ENCODE data around the gene NSUN5. TPM values are rescaled to one million over a fixed set of nuclear protein-coding genes. Genes with fewer than 3 reads are reported as not detected.

Gene NSUN5
- 10 to 100 TPM; 53.5 to 60.5 TPM for total RNA-seq

DNA sequence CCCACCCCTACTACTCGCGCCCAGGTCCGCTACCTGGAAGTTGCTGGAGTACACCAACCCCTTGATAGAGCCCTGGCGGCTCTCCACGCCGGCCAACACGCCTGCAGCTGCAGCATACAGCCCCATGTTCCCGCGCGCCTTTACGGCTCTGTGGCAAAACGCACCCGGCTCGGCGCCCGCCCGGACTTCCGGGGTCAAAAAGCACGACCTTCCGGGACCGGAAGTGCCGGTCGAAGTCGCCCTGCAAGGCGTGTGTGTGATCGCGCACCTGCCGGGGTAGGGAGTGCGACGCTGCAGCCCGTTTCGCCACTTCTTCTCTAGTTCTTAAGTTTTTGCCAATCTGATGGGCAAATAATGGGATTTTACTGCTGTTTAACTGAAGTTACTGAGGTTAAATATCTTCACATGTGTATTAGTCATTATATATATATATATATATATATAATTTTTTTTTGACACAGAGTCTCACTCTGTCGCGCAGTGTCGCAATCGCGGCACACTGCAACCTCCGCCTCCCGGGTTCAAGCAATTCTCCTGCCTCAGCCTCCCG is at the start of gene NSUN5:
TSS of gene NSUN5 (minus strand) at position 162 of the 550 bp plus-strand sequence. CDS start at position 126, 36 bp downstream.
- DNase-seq (peak; percentile 94 to 95), ATAC-seq (replicated peaks in 1 of 2) (peak; percentile 98 to 99)
- H3K36me3 Mint-ChIP-seq (ENCODE audit: insufficient read depth in 2 of 2), result peaks cover 4 to 19% of the 10 kb centered on the region in 2 donors
- no peaks in the 10 kb centered on the region for H3K27me3 Mint-ChIP-seq (ENCODE audit: low read depth)
- peaks cover 0 to 1% of the 10 kb centered on the region in 2 donors for H3K9me3 Mint-ChIP-seq
- peak within 1 kb of the TSS; percentile 94 for H3K27ac Mint-ChIP-seq
- H3K4me3 Mint-ChIP-seq, result peak within 1 kb of the TSS; percentile 96 to 100
- peaks cover 33% of the 10 kb centered on the region for H3K4me1 Mint-ChIP-seq (ENCODE audit: low read depth)

DNA sequence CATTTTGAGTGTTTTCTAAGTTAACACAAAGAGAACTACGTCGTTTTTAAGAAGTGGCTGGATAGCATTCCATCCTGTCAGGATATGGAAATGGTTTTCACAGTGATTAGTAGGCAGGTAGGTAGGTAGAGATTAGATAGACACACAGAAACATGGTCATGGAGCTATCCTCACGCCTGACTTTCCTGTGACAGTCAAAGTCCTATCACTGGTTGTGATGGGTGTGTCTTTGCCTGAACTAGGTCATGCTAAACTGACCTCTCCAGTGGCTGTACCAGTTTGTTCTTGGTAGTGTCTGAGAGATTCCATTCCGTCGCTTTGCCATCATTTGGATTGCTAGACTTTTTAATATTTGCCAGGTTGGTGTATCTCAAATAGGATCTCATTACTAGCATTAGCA is 47.5 kb upstream of the NSUN5 start:
- H3K27ac Mint-ChIP-seq, result no peak overlapping the region
- no peak for ATAC-seq (replicated peaks in 1 of 2)

DNA sequence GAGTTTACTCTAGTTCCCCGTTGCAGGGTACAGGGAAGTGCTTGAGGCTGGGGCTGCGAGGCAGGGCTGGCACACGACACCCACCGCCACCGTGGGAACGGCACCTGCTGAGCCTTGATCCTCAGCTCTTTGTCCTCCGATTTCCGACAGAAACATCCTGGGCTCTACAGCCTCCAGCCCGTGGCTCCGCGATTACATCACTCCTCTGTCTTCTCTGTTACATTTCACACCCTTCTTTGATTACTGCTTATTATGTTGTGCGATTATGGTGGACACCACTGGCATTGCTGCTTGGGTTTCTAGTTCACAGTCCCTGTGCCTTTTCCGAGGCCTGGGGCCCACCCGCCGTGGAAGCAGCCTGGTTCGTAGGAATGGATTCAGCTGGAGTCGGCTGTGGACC is 46.2 kb upstream of the NSUN5 start:
- no peak for DNase-seq
- H3K9me3 Mint-ChIP-seq, result peaks cover 2 to 5% of the 10 kb centered on the region in 2 donors
- peaks cover 7% of the 10 kb centered on the region for H3K27me3 Mint-ChIP-seq (ENCODE audit: low read depth)
- peaks cover 0 to 2% of the 10 kb centered on the region in 2 donors for H3K36me3 Mint-ChIP-seq (ENCODE audit: insufficient read depth in 2 of 2)
- H3K4me3 Mint-ChIP-seq, result no peak overlapping the region
- ATAC-seq (replicated peaks in 1 of 2), result no peak
- H3K27ac Mint-ChIP-seq, result no peak overlapping the region
- no peaks in the 10 kb centered on the region for H3K4me1 Mint-ChIP-seq (ENCODE audit: low read depth)

More for the DNA sequence above, 47.5 kb upstream of the NSUN5 start:
- no peak for DNase-seq
- Mint-ChIP-seq H3K4me1 (ENCODE audit: low read depth) (no peaks in the 10 kb centered on the region), H3K36me3 (ENCODE audit: insufficient read depth in 2 of 2) (peaks cover 0 to 2% of the 10 kb centered on the region in 2 donors), H3K4me3 (no peak overlapping the region), H3K27me3 (ENCODE audit: low read depth) (peaks cover 8% of the 10 kb centered on the region), H3K9me3 (peaks cover 2 to 5% of the 10 kb centered on the region in 2 donors)

DNA sequence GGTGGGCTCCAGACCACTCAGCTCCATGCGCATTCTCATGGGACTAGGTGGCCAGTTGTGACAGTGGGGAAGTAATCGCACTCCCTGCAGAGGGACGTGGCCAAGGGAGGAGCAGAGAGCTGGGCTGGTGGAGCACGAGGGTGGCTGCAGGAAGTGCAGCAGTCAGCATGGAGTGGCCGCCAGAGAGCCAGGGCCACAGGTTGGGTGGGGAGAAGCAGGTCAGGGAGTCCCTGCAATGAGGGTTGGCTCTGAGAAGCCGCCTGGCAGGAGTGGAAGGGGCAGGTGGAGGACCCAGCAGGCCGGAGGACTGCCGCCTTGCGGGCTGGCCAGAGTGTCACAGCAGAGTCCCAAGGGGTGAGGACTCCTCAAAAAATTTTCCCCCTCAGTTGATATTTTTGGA is 45.6 kb upstream of the NSUN5 start:
- no peaks in the 10 kb centered on the region for H3K4me1 Mint-ChIP-seq (ENCODE audit: low read depth)
- H3K27me3 Mint-ChIP-seq (ENCODE audit: low read depth), result peaks cover under 1% of the 10 kb centered on the region
- no peak overlapping the region for H3K4me3 Mint-ChIP-seq
- H3K9me3 Mint-ChIP-seq, result peaks cover 2 to 5% of the 10 kb centered on the region in 2 donors
- ATAC-seq (replicated peaks in 1 of 2) (no peak), DNase-seq (no peak)
- peaks cover 0 to 2% of the 10 kb centered on the region in 2 donors for H3K36me3 Mint-ChIP-seq (ENCODE audit: insufficient read depth in 2 of 2)
- no peak overlapping the region for H3K27ac Mint-ChIP-seq

DNA sequence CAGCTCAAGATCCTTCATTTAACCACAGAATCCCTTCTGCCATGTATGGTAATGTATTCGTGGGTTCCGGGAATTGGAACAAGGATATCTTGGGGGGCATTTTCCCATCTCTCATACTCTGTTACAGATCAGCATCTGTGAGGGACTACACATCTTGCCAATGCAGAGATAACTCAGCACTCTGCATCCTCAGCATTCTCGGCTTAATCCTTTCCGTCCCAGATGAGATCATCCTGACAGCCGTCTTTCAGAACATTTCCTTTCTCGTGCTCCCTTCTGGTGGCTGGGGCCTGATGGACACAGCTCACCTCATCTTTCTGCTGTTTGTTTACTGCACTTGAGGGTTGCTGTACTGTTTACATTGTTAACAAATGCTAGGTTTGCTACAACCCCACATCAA is 44.6 kb upstream of the NSUN5 start:
- no peak overlapping the region for H3K4me3 Mint-ChIP-seq

DNA sequence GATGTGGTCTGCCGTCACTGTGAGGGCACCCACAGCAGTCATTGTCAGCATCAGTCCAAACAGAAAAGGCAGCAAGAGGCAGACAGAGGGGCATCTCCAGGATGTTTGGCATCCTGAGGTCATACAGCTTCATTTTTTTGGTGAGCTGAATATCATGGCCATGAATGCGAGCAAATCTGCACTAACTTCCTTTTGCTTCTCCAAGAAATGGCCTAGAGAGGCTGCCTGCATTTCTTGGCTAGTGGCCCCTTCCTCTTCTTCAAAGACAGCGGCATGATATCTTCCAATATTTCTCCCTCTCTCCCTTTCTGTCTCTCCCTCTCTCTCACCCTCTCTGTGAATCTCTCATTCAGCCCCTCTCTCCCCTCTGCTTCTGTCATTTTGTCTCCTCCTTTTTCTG is 44.2 kb upstream of the NSUN5 start:
- no peak overlapping the region for H3K27ac Mint-ChIP-seq
- H3K36me3 Mint-ChIP-seq (ENCODE audit: insufficient read depth in 2 of 2), result peaks cover 0 to 2% of the 10 kb centered on the region in 2 donors
- no peak for ATAC-seq (replicated peaks in 1 of 2)
- no peaks in the 10 kb centered on the region for H3K27me3 Mint-ChIP-seq (ENCODE audit: low read depth)
- H3K4me3 Mint-ChIP-seq, result no peak overlapping the region
- peaks cover 2 to 5% of the 10 kb centered on the region in 2 donors for H3K9me3 Mint-ChIP-seq
- H3K4me1 Mint-ChIP-seq (ENCODE audit: low read depth), result no peaks in the 10 kb centered on the region
- DNase-seq, result no peak

More for the DNA sequence above, 44.6 kb upstream of the NSUN5 start:
- H3K9me3 Mint-ChIP-seq, result peaks cover 2 to 5% of the 10 kb centered on the region in 2 donors
- no peak overlapping the region for H3K27ac Mint-ChIP-seq
- DNase-seq, result no peak
- no peaks in the 10 kb centered on the region for H3K4me1 Mint-ChIP-seq (ENCODE audit: low read depth)
- peaks cover 0 to 2% of the 10 kb centered on the region in 2 donors for H3K36me3 Mint-ChIP-seq (ENCODE audit: insufficient read depth in 2 of 2)
- H3K27me3 Mint-ChIP-seq (ENCODE audit: low read depth), result no peaks in the 10 kb centered on the region
- ATAC-seq (replicated peaks in 1 of 2), result no peak

DNA sequence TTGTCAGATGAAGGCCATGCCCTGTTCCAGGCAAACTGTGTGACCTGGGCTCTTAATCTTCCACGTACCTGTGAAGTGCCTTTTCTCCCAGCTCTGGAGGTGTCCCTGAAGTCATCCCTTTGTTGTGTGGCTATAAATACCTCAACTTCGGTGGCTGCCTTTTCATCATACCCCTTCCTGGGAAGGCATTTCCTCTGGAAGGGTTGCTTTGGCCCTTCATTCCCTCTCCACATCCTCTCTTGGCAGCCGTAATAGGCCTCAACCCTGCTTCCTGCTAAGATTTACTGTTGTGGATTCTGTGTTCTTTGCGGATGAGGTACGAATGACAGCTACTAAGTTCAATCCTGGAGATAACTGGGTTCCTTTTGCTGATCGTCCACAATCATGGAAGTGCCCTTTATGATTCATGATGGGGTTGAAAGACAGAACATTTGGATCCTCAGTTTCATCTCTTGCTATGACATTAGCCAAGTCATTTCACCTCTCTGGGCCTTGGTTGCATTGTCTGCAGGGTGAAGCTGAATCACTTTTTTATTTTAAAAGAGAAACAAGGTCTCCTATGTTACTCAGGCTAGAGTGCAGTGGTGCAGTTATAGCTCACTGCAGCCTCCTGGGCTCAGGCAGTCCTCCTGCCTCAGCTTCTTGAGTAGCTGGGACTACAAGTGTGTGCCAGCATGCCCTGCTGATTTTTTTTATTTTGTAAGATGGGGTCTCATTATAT is 43.0 kb upstream of the NSUN5 start:
- H3K4me1 Mint-ChIP-seq (ENCODE audit: low read depth), result no peaks in the 10 kb centered on the region
- no peak for DNase-seq
- H3K27ac Mint-ChIP-seq, result no peak overlapping the region
- H3K4me3 Mint-ChIP-seq, result no peak overlapping the region
- H3K36me3 Mint-ChIP-seq (ENCODE audit: insufficient read depth in 2 of 2), result peaks cover 0 to 2% of the 10 kb centered on the region in 2 donors
- ATAC-seq (replicated peaks in 1 of 2), result peak in 1 of 2 donors; percentile 48
- no peaks in the 10 kb centered on the region for H3K27me3 Mint-ChIP-seq (ENCODE audit: low read depth)
- H3K9me3 Mint-ChIP-seq, result peaks cover 2 to 5% of the 10 kb centered on the region in 2 donors

DNA sequence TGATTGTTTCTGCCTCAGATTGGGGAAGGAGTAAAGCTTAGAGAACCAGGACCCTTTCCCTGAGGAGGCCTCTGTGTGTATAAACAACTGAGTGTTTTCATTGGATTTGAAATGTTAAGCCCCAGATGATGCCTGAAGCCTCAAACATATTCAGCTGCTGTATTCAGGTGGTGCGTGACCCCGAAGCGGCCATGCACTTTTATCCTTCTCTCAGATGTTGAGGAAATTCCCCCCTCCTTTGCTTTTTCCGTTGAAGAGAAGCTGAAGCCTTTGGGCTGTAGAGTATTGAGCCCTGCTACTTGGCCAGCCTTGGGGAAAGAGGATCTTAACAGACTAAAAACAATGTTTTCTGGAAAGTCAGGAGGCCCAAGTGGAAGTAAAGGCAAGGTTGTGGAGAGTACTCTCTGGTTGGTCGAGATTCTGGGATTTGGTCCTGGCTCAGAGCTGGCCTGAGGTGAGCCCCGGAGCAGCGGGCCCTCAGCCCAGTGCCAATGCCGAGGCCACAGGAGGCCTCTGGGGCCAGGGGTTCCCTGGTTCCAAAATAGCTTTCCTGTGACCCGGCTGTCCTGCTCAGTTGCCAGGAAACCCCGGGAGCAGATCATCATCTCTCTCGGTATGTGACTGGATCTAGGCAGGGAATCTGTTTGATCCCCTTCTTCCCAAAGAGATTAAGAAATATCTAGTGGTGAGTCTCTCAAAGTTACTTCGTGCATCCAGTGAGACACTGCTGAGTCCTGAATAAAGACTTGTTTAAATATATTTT is 41.9 kb upstream of the NSUN5 start:
- DNase-seq, result no peak
- ATAC-seq (replicated peaks in 1 of 2), result no peak
- Mint-ChIP-seq H3K27ac (no peak overlapping the region), H3K9me3 (peaks cover 2 to 5% of the 10 kb centered on the region in 2 donors), H3K4me3 (no peak overlapping the region), H3K4me1 (ENCODE audit: low read depth) (no peaks in the 10 kb centered on the region), H3K27me3 (ENCODE audit: low read depth) (no peaks in the 10 kb centered on the region), H3K36me3 (ENCODE audit: insufficient read depth in 2 of 2) (peaks cover 0 to 2% of the 10 kb centered on the region in 2 donors)

DNA sequence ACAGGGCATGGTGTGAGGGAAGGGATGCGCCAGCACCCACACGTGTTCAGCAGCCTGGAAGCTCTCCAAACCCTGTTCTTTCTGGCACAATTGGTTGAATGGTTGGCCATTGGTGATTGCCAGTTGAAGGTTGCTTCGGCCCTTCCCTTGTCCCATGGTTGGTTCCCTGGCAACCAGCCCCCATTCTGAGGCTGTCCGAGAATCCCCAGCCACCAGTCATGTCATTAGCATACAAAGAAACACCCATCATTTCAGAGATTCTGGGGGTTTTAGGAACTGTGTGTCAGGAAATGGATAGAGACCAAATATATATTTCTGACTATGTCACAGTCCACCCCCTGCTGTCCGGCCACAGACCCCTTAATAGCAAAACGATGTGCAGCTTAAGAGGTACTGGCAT is 41.1 kb upstream of the NSUN5 start:
- Mint-ChIP-seq H3K27me3 (ENCODE audit: low read depth) (no peaks in the 10 kb centered on the region), H3K9me3 (peaks cover 2 to 5% of the 10 kb centered on the region in 2 donors), H3K36me3 (ENCODE audit: insufficient read depth in 2 of 2) (peaks cover 0 to 2% of the 10 kb centered on the region in 2 donors), H3K4me1 (ENCODE audit: low read depth) (no peaks in the 10 kb centered on the region), H3K4me3 (no peak overlapping the region), H3K27ac (no peak overlapping the region)
- ATAC-seq (replicated peaks in 1 of 2) (no peak), DNase-seq (no peak)

DNA sequence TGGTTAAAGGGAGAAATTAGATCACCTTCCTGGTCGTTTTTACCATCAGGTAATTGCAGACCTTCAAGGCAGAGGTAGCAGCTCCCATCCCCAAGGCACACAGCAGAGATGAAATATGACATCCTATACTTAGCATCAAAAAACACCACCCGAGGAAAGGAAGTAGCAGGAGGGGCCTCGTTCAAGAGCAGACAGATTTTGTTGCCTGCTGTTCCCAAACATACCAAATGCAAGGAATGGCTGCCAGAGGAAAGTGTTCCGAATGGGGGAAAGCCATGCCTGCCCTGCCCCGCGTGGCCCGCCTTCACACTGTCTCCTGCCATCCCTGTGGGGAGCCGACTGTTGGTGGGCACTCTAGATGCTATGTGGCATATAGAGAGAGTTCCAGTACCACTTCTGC is 37.3 kb upstream of the NSUN5 start:
- H3K36me3 Mint-ChIP-seq (ENCODE audit: insufficient read depth in 2 of 2), result no peaks in the 10 kb centered on the region
- H3K4me3 Mint-ChIP-seq, result no peak overlapping the region
- no peaks in the 10 kb centered on the region for H3K9me3 Mint-ChIP-seq
- DNase-seq (no peak), ATAC-seq (replicated peaks in 1 of 2) (no peak)
- no peaks in the 10 kb centered on the region for H3K27me3 Mint-ChIP-seq (ENCODE audit: low read depth)
- H3K4me1 Mint-ChIP-seq (ENCODE audit: low read depth), result peaks cover 5% of the 10 kb centered on the region
- H3K27ac Mint-ChIP-seq, result no peak overlapping the region

DNA sequence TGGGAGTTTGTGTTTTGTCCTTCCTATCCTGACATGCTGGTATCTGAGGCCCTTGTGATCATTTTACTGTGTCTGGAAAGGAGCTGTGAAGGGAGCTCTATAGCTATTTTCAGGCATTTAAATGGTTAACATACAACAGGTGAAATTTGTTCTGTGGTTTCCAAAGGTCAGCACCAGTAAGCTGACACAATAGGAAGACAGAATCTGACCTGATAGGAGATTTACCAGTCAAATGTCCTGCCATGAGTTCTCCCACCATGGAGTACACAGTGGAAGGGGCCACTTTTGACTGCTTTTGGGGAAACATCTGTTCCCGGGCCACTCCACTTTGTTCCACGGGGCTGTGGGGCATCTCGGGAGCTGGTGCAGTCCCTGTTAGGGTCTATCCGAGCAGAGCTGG is 36.9 kb upstream of the NSUN5 start:
- Mint-ChIP-seq H3K4me3 (no peak overlapping the region), H3K9me3 (no peaks in the 10 kb centered on the region), H3K27me3 (ENCODE audit: low read depth) (no peaks in the 10 kb centered on the region), H3K4me1 (ENCODE audit: low read depth) (peaks cover 5% of the 10 kb centered on the region), H3K36me3 (ENCODE audit: insufficient read depth in 2 of 2) (no peaks in the 10 kb centered on the region), H3K27ac (no peak overlapping the region)
- ATAC-seq (replicated peaks in 1 of 2), result no peak
- no peak for DNase-seq

DNA sequence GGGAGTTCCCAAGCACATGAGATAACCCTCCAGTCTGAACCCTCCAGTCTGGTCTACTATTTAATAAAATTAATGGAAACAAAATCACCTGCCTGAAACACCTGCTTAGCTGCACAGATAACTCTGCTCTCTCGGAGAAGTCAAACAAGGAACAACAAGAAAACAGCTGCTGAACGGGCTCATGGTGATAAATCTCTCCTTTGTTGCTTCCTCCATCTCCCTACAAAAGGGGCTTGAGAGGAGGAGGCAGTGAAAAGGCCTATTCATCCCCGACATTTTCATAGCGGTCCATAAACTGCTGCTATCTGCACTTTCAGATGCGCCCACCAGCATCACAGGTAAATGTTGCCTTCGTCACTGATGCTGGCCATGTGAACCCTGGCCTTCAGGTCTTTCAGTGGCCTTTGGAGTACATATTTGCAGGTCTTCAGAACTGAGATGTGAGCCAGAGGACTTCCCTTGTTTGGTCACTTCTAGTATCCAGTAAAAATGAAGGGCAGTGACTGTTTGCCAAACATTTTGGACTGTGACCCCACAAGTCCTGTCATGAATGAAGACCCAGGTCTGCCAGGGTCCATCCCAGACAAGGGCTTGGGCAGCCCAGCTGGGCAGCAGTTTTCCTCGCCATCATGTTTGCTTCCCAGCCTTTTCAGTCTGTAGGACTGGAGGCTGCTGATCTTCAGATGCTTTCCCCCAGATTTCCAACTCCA is 35.2 kb upstream of the NSUN5 start:
- H3K27me3 Mint-ChIP-seq (ENCODE audit: low read depth), result no peaks in the 10 kb centered on the region
- ATAC-seq (replicated peaks in 1 of 2) (no peak), DNase-seq (no peak)
- no peaks in the 10 kb centered on the region for H3K36me3 Mint-ChIP-seq (ENCODE audit: insufficient read depth in 2 of 2)
- no peaks in the 10 kb centered on the region for H3K9me3 Mint-ChIP-seq
- H3K4me1 Mint-ChIP-seq (ENCODE audit: low read depth), result peaks cover 5% of the 10 kb centered on the region
- H3K4me3 Mint-ChIP-seq, result no peak overlapping the region
- no peak overlapping the region for H3K27ac Mint-ChIP-seq

DNA sequence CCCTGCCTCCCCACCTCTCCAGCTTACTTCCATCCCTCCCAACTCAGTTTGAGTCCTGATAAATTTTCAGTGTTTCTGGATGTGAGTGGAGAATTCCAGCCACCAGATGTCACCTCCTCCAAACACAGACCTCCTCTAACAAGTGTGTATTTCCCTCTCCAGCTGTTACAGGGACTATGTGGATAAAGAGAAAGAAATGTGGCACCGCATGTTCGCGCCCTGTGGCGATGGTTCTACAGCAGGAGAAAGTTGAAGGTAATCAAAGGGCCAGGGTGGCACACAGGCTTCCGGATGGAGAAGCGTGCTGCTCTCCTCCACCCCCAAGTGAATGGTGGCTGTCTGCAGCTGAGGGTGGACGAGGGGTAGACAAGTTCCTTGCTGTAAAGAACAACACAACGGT is 34.0 kb upstream of the NSUN5 start:
- no peak for ATAC-seq (replicated peaks in 1 of 2)
- H3K27me3 Mint-ChIP-seq (ENCODE audit: low read depth), result no peaks in the 10 kb centered on the region
- no peak for DNase-seq
- H3K36me3 Mint-ChIP-seq (ENCODE audit: insufficient read depth in 2 of 2), result no peaks in the 10 kb centered on the region
- no peak overlapping the region for H3K4me3 Mint-ChIP-seq
- no peak overlapping the region for H3K27ac Mint-ChIP-seq
- no peaks in the 10 kb centered on the region for H3K9me3 Mint-ChIP-seq
- H3K4me1 Mint-ChIP-seq (ENCODE audit: low read depth), result peaks cover 5% of the 10 kb centered on the region

Measured in activated T-cell treated with anti-CD3 and anti-CD28 coated beads, Interleukin-2, amount 50 U/mL, for 72 hours (primary cell).